SK-N-SH (cell line): ENCODE measurements around the gene KLHL28. TPM values are rescaled to one million over a fixed set of nuclear protein-coding genes. Genes with fewer than 3 reads are reported as not detected.

Experiments
- CTCF ChIA-PET: fragments of 300-600, 350-600 bp; formaldehyde crosslinking; extraction: SDS; loops from one replicate; lab custom pipeline; 2021; lab: Yijun Ruan, JAX
- POLR2A ChIA-PET: fragments of 350-600 bp; sonication (Branson Sonifier 250); formaldehyde crosslinking; extraction: SDS; loops from one replicate; lab custom pipeline; 2020; ENCODE audit warnings: antibody characterized with exemption, inconsistent platforms; lab: Yijun Ruan, JAX
- DNase-seq: peaks from one replicate; pipeline ENCODE4 v3.0.0; 2012
- H2AFZ ChIP-seq: fragments of 200-600 bp; sonication (generic); 2 replicates; pipeline ENCODE4 v1.8.1; 2016; ENCODE audit warnings: antibody characterized with exemption, mild to moderate bottlenecking, low read depth
- H3F3A ChIP-seq: fragments of 200-600 bp; sonication (generic); replicated peaks from 2 replicates; pipeline ENCODE3; 2016; ENCODE audit warnings: antibody characterized with exemption, mild to moderate bottlenecking; ENCODE audit not compliant: insufficient read depth
- H3K27ac ChIP-seq, 2 experiments: fragments of 200-500 bp in 1 of 2; fragments of 200-600 bp in 1 of 2; sonication (Bioruptor generic) in 1 of 2; sonication (generic), shearing (Covaris generic) in 1 of 2; 2 replicates each; pipeline versions ENCODE4 v1.5.1 to v1.6.1; 2014 to 2016; ENCODE audit warnings: low read depth in 2 of 2, inconsistent platforms in 1 of 2, low read length in 1 of 2, mild to moderate bottlenecking in 1 of 2, mixed read lengths in 1 of 2
- H3K27me3 ChIP-seq: fragments of 200-600 bp; sonication (generic), shearing (Covaris generic); 2 replicates; pipeline ENCODE4 v1.6.1; 2016; ENCODE audit warnings: mixed run types; ENCODE audit not compliant: insufficient read depth
- H3K36me3 ChIP-seq, 2 experiments: fragments of 200-500 bp in 1 of 2; fragments of 200-600 bp in 1 of 2; sonication (Bioruptor generic) in 1 of 2; sonication (generic) in 1 of 2; replicated peaks in 1 of 2; 2 replicates each; pipeline versions ENCODE3 to v1.5.1; 2014 to 2016; ENCODE audit warnings: low read length in 1 of 2, mild to moderate bottlenecking in 1 of 2; ENCODE audit not compliant: insufficient read depth in 2 of 2, control insufficient read depth in 1 of 2
- H3K4me1 ChIP-seq, 2 experiments: fragments of 200-500 bp in 1 of 2; fragments of 200-600 bp in 1 of 2; sonication (Bioruptor generic) in 1 of 2; sonication (generic), shearing (Covaris generic) in 1 of 2; 2 replicates each; pipeline versions ENCODE4 v1.5.1 to v1.6.1; 2014 to 2016; ENCODE audit warnings: low read depth in 1 of 2, low read length in 1 of 2, mixed run types in 1 of 2; ENCODE audit not compliant: insufficient read depth in 2 of 2, control insufficient read depth in 1 of 2
- H3K4me2 ChIP-seq: fragments of 200-600 bp; sonication (generic), shearing (Covaris generic); 2 replicates; pipeline ENCODE4 v1.6.1; 2017; ENCODE audit warnings: mixed run types
- H3K4me3 ChIP-seq, 2 experiments: fragments of 200-500 bp in 1 of 2; fragments of 200-600 bp in 1 of 2; sonication (Bioruptor generic) in 1 of 2; sonication (generic), shearing (Covaris generic) in 1 of 2; 2 replicates each; pipeline versions ENCODE4 v1.5.1 to v1.8.1; 2014 to 2016; ENCODE audit warnings: low read depth in 2 of 2, inconsistent platforms in 1 of 2, low read length in 1 of 2, mild to moderate bottlenecking in 1 of 2, mixed read lengths in 1 of 2, moderate library complexity in 1 of 2
- H3K79me2 ChIP-seq: fragments of 200-600 bp; sonication (generic); 2 replicates; pipeline ENCODE4 v1.8.1; 2017; ENCODE audit warnings: mild to moderate bottlenecking; ENCODE audit not compliant: insufficient read depth
- H3K9ac ChIP-seq: fragments of 200-600 bp; sonication (generic); 2 replicates; pipeline ENCODE4 v1.6.1; 2017; ENCODE audit warnings: mixed run types
- H3K9me2 ChIP-seq: fragments of 200-600 bp; sonication (generic); 2 replicates; pipeline ENCODE4 v1.6.1; 2017; ENCODE audit warnings: mixed run types
- H3K9me3 ChIP-seq: fragments of 200-600 bp; sonication (generic); 2 replicates; pipeline ENCODE4 v1.6.1; 2017; ENCODE audit warnings: mixed run types, mild to moderate bottlenecking, moderate library complexity
- H4K20me1 ChIP-seq: fragments of 200-600 bp; sonication (generic); 2 replicates; pipeline ENCODE4 v1.6.1; 2017; ENCODE audit warnings: mild to moderate bottlenecking, mixed run types; ENCODE audit not compliant: insufficient read depth
- CHD2 ChIP-seq: fragments of 150-350 bp; IDR thresholded peaks from 2 replicates; pipeline ENCODE4 v1.6.1; 2018; ENCODE audit warnings: low read length; ENCODE audit not compliant: partially characterized antibody
- ELF1 ChIP-seq: IDR thresholded peaks from 2 replicates; pipeline ENCODE4 v1.4.0; 2012
- EP300 ChIP-seq, 2 experiments: IDR thresholded peaks; 2 replicates each; pipeline versions ENCODE4 v1.4.0 to v1.6.1; 2012; ENCODE audit warnings: borderline replicate concordance in 1 of 2, low read depth in 1 of 2, low read length in 1 of 2
- FOSL2 ChIP-seq: IDR thresholded peaks from 2 replicates; pipeline ENCODE4 v1.4.0; 2012; ENCODE audit warnings: low read depth, mild to moderate bottlenecking, moderate library complexity, borderline replicate concordance
- FOXJ3 ChIP-seq: sonication (generic); formaldehyde crosslinking; IDR thresholded peaks from 2 replicates; pipeline ENCODE4 v1.5.1; 2020; ENCODE audit warnings: mild to moderate bottlenecking, missing genetic modification reagents
- FOXM1 ChIP-seq: IDR thresholded peaks from 2 replicates; pipeline ENCODE4 v1.4.0; 2012; ENCODE audit warnings: low read depth, mild to moderate bottlenecking
- GABPA ChIP-seq: IDR thresholded peaks from 2 replicates; pipeline ENCODE4 v1.4.0; 2012; ENCODE audit warnings: low read depth, mild to moderate bottlenecking
- GATA2 ChIP-seq: sonication (generic); formaldehyde crosslinking; IDR thresholded peaks from 2 replicates; pipeline ENCODE4 v1.5.0; 2020; ENCODE audit warnings: mild to moderate bottlenecking, missing genetic modification reagents
- JUND ChIP-seq: IDR thresholded peaks from 2 replicates; pipeline ENCODE4 v1.4.0; 2012
- MEF2A ChIP-seq: IDR thresholded peaks from 2 replicates; pipeline ENCODE4 v1.4.0; 2012; ENCODE audit warnings: low read depth, borderline replicate concordance
- NFIC ChIP-seq: IDR thresholded peaks from 2 replicates; pipeline ENCODE4 v1.4.0; 2012; ENCODE audit warnings: borderline replicate concordance
- NRF1 ChIP-seq: IDR thresholded peaks from 2 replicates; pipeline ENCODE4 v1.6.1; 2012; ENCODE audit warnings: low read depth, mild to moderate bottlenecking, low read length
- POLR2AphosphoS5 ChIP-seq: IDR thresholded peaks from 2 replicates; pipeline ENCODE4 v1.6.1; 2012; ENCODE audit warnings: low read depth, low read length
- RAD21 ChIP-seq: IDR thresholded peaks from 2 replicates; pipeline ENCODE4 v1.6.1; 2012; ENCODE audit warnings: mild to moderate bottlenecking, low read length
- RCOR1 ChIP-seq: fragments of 150-350 bp; IDR thresholded peaks from 2 replicates; pipeline ENCODE4 v1.6.1; 2017; ENCODE audit warnings: antibody characterized with exemption, low read length
- SIN3A ChIP-seq: IDR thresholded peaks from 2 replicates; pipeline ENCODE4 v1.6.1; 2012; ENCODE audit warnings: low read depth, mild to moderate bottlenecking, low read length, moderate library complexity, borderline replicate concordance
- SMC3 ChIP-seq: IDR thresholded peaks from 2 replicates; pipeline ENCODE4 v1.6.1; 2012; ENCODE audit warnings: low read depth, low read length, improper control_type of control experiment
- TAF1 ChIP-seq: IDR thresholded peaks from 2 replicates; pipeline ENCODE4 v1.6.1; 2012; ENCODE audit warnings: low read depth, mild to moderate bottlenecking, low read length, moderate library complexity, borderline replicate concordance
- TEAD4 ChIP-seq: IDR thresholded peaks from 2 replicates; pipeline ENCODE4 v1.4.0; 2012; ENCODE audit warnings: mild to moderate bottlenecking, borderline replicate concordance; ENCODE audit not compliant: insufficient read depth
- WGBS: methylation state at CpG from one replicate; pipeline ENCODE4 v1.1.6; 2017; ENCODE audit warnings: low lambda C conversion rate; 5-methylcytosine and 5-hydroxymethylcytosine counted together
- polyA plus RNA-seq, 3 experiments: library from polyadenylated mRNA; depleted of rRNA; stranded (reverse); fragments of >200 nt; gene quantifications; 2 replicates each; pipeline ENCODE4 v1.2.3, GENCODE V29; 2012
- TF ChIP-seq, protein P1 (sequence below): IDR thresholded peaks from 2 replicates; pipeline ENCODE4; 2012
- TF ChIP-seq, protein P2 (sequence below): fragments of 200-600 bp; sonication (generic); IDR thresholded peaks from 2 replicates; pipeline ENCODE4 v1.6.1; 2017; ENCODE audit warnings: antibody characterized with exemption, mild to moderate bottlenecking, moderate library complexity
- TF ChIP-seq, protein P3 (sequence below): fragments of 150-350 bp; IDR thresholded peaks from 2 replicates; pipeline ENCODE4 v1.6.1; 2017; ENCODE audit warnings: antibody characterized with exemption, low read length, low read depth, borderline replicate concordance
- TF ChIP-seq, protein P4 (sequence below): IDR thresholded peaks from 2 replicates; pipeline ENCODE4 v1.4.0; 2012; ENCODE audit warnings: low read depth
- TF ChIP-seq, protein P5 (sequence below): IDR thresholded peaks from 2 replicates; pipeline ENCODE4 v1.4.0; 2012; ENCODE audit warnings: low read depth, borderline replicate concordance

The KLHL28 gene
- polyA plus RNA-seq, 1 of the 3 experiments (the other 2 are of a cell fraction) = 0.72 TPM

DNA sequence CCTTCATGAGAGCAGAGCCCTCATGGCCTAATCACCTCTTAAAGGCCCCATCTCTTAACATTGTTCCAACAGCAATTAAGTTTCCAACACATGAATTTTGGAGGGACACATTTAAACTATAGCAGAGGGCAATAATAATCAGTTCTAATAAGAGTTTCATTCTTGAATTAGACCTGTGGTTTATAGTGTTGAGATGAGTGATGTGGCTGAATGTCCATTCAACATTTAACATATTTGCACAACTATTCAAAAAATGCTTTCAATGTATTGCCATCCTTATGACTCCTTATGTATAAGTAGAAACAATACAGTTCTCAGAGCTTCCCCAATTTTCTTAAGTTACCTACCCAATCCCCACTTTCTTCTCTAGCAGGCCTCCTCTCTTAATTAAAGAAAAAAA, 21.5 kb downstream of the KLHL28 start:
- H3K4me2 ChIP-seq = no peak overlapping the region
- ChIA-PET CTCF (no interaction called here), POLR2A (no interaction called here)
- DNase-seq = no peak
- H3K9ac ChIP-seq = no peak overlapping the region
- H3K27ac ChIP-seq = no peak overlapping the region
- H2AFZ ChIP-seq = no peak overlapping the region
- H3K4me3 ChIP-seq = no peak overlapping the region
- no peaks in the 10 kb centered on the region for H4K20me1 ChIP-seq
- TF ChIP-seq GABPA = no peak
- no peak for TF ChIP-seq SMC3
- TF ChIP-seq FOXM1 = no peak
- TF ChIP-seq, protein P1, sequence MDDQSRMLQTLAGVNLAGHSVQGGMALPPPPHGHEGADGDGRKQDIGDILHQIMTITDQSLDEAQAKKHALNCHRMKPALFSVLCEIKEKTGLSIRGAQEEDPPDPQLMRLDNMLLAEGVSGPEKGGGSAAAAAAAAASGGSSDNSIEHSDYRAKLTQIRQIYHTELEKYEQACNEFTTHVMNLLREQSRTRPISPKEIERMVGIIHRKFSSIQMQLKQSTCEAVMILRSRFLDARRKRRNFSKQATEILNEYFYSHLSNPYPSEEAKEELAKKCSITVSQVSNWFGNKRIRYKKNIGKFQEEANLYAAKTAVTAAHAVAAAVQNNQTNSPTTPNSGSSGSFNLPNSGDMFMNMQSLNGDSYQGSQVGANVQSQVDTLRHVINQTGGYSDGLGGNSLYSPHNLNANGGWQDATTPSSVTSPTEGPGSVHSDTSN = no peak
- TF ChIP-seq ELF1 = no peak
- TF ChIP-seq RCOR1 = no peak
- TF ChIP-seq MEF2A = no peak
- TF ChIP-seq POLR2AphosphoS5 = no peak
- no peak for TF ChIP-seq TEAD4
- TF ChIP-seq, protein P2, sequence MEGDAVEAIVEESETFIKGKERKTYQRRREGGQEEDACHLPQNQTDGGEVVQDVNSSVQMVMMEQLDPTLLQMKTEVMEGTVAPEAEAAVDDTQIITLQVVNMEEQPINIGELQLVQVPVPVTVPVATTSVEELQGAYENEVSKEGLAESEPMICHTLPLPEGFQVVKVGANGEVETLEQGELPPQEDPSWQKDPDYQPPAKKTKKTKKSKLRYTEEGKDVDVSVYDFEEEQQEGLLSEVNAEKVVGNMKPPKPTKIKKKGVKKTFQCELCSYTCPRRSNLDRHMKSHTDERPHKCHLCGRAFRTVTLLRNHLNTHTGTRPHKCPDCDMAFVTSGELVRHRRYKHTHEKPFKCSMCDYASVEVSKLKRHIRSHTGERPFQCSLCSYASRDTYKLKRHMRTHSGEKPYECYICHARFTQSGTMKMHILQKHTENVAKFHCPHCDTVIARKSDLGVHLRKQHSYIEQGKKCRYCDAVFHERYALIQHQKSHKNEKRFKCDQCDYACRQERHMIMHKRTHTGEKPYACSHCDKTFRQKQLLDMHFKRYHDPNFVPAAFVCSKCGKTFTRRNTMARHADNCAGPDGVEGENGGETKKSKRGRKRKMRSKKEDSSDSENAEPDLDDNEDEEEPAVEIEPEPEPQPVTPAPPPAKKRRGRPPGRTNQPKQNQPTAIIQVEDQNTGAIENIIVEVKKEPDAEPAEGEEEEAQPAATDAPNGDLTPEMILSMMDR = no peak
- no peak for TF ChIP-seq JUND
- TF ChIP-seq FOSL2 = no peak
- no peak for TF ChIP-seq CHD2
- TF ChIP-seq GATA2 = no peak
- TF ChIP-seq NRF1 = no peak
- TF ChIP-seq NFIC = no peak
- TF ChIP-seq, protein P3, sequence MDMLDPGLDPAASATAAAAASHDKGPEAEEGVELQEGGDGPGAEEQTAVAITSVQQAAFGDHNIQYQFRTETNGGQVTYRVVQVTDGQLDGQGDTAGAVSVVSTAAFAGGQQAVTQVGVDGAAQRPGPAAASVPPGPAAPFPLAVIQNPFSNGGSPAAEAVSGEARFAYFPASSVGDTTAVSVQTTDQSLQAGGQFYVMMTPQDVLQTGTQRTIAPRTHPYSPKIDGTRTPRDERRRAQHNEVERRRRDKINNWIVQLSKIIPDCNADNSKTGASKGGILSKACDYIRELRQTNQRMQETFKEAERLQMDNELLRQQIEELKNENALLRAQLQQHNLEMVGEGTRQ = no peak
- no peaks in the 10 kb centered on the region for H3K27me3 ChIP-seq
- no peaks in the 10 kb centered on the region for H3K9me3 ChIP-seq
- H3K36me3 ChIP-seq = peaks cover 6 to 14% of the 10 kb centered on the region in 2 experiments
- no peaks in the 10 kb centered on the region; a peak in 1 of 4 replicates for H3K4me1 ChIP-seq
- H3K9me2 ChIP-seq = no peaks in the 10 kb centered on the region
- H3K79me2 ChIP-seq = no peaks in the 10 kb centered on the region
- peaks cover 7% of the 10 kb centered on the region for H3F3A ChIP-seq

DNA sequence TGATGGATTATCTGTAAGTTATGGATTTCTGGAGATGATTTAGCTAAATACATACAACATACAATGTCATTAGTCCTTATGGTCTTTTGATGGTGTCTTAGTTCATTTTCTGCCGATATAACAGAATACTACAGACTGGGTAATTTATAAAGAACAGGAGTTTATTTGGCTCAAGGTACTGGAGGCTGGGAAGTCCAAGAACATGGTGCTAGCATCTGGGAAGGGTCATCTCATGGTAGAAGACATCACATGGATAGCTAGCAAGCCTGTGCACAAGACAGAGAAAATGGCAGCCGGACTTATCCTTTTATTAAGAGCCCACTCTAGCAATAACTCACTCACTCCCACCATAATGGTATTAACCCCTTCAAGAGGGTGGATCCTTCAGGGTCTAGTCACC, 24.2 kb downstream of the KLHL28 start:
- Histone ChIP-seq H3K9me3 (no peaks in the 10 kb centered on the region), H3K79me2 (no peaks in the 10 kb centered on the region), H3K9ac (no peak overlapping the region), H3F3A (no peaks in the 10 kb centered on the region), H2AFZ (no peak overlapping the region), H4K20me1 (no peaks in the 10 kb centered on the region), H3K9me2 (no peaks in the 10 kb centered on the region), H3K4me1 (no peaks in the 10 kb centered on the region), H3K4me2 (no peak overlapping the region), H3K4me3 (no peak overlapping the region), H3K27ac (no peak overlapping the region), H3K36me3 (peaks cover 5 to 7% of the 10 kb centered on the region in 2 experiments), H3K27me3 (no peaks in the 10 kb centered on the region)
- TF ChIP-seq, protein P4, sequence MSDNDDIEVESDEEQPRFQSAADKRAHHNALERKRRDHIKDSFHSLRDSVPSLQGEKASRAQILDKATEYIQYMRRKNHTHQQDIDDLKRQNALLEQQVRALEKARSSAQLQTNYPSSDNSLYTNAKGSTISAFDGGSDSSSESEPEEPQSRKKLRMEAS = no peak
- TF ChIP-seq MEF2A (no peak), EP300 (IDR thresholded peaks at IDR 0.05; ENCODE audit: borderline replicate concordance in 1 of 2, low read depth in 1 of 2, low read length in 1 of 2) (no peak), SIN3A (no peak), RCOR1 (no peak), RAD21 (no peak), FOXJ3 (CRISPR knock-in tag) (no peak), FOSL2 (no peak), TAF1 (no peak), NFIC (no peak), ELF1 (no peak)
- TF ChIP-seq, protein P5, sequence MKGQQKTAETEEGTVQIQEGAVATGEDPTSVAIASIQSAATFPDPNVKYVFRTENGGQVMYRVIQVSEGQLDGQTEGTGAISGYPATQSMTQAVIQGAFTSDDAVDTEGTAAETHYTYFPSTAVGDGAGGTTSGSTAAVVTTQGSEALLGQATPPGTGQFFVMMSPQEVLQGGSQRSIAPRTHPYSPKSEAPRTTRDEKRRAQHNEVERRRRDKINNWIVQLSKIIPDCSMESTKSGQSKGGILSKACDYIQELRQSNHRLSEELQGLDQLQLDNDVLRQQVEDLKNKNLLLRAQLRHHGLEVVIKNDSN = no peak
- TF ChIP-seq, protein P3 = no peak
- no peak for DNase-seq
- ChIA-PET POLR2A (no interaction called here), CTCF (no interaction called here)
- WGBS = 89% methylated on average over 2 of the region's 2 CpGs
